OCI-LY7 (cell line): ENCODE data around the gene SFXN5. TPM values are rescaled to one million over a fixed set of nuclear protein-coding genes. Genes with fewer than 3 reads are reported as not detected.

Experiments used
- BruUV-seq: library from RNA; stranded (reverse); fragments of 400-500 nt; replicated peaks from 2 replicates; lab custom pipeline; 2021; lab: Mats Ljungman, UMichigan
- CTCF ChIA-PET: fragments of 300-600 bp; sonication (Branson Sonifier 250); formaldehyde crosslinking; loops from one replicate; lab custom pipeline; 2022; ENCODE audit warnings: antibody characterized with exemption; ENCODE audit not compliant: unreplicated experiment; lab: Charles Lee
- POLR2A ChIA-PET: fragments of 300-600 bp; sonication (Branson Sonifier 250); formaldehyde crosslinking; loops from one replicate; lab custom pipeline; 2022; ENCODE audit warnings: antibody characterized with exemption; lab: Charles Lee
- DNase-seq: peaks from one replicate; pipeline ENCODE4 v3.0.0-alpha.2; 2015; ENCODE audit warnings: low spot score
- H2AFZ ChIP-seq: fragments of 200-600 bp; sonication (generic), shearing (Covaris generic); 2 replicates; pipeline ENCODE4 v1.6.1; 2014; ENCODE audit warnings: mild to moderate bottlenecking, antibody characterized with exemption, low read length, moderate library complexity
- H3K27ac ChIP-seq: fragments of 200-600 bp; sonication (generic); 2 replicates; pipeline ENCODE4 v1.5.1; 2014; ENCODE audit warnings: mixed run types, low read depth, mild to moderate bottlenecking, moderate library complexity, low read length, inconsistent platforms; ENCODE audit not compliant: poor library complexity, severe bottlenecking
- H3K36me3 ChIP-seq: fragments of 200-600 bp; sonication (generic); 2 replicates; pipeline ENCODE4 v1.6.1; 2014; ENCODE audit warnings: mild to moderate bottlenecking, antibody characterized with exemption, low read length, moderate library complexity, mixed read lengths; ENCODE audit not compliant: insufficient read depth
- H3K4me1 ChIP-seq: fragments of 200-600 bp; sonication (generic); 2 replicates; pipeline ENCODE4 v1.5.1; 2014; ENCODE audit warnings: mild to moderate bottlenecking, low read length; ENCODE audit not compliant: insufficient read depth, poor library complexity, severe bottlenecking
- H3K4me2 ChIP-seq: fragments of 200-600 bp; sonication (generic); 2 replicates; pipeline ENCODE4 v1.6.1; 2014; ENCODE audit warnings: mild to moderate bottlenecking, low read length
- H3K4me3 ChIP-seq: fragments of 200-600 bp; sonication (generic); 2 replicates; pipeline ENCODE4 v1.5.1; 2014; ENCODE audit warnings: mild to moderate bottlenecking, low read depth, low read length; ENCODE audit not compliant: poor library complexity, severe bottlenecking
- H3K79me2 ChIP-seq: fragments of 200-600 bp; sonication (generic); 2 replicates; pipeline ENCODE4 v1.6.1; 2016; ENCODE audit warnings: low read depth, mild to moderate bottlenecking, low read length, moderate library complexity, mixed read lengths; ENCODE audit not compliant: insufficient read depth
- H3K9me2 ChIP-seq: fragments of 200-600 bp; sonication (generic); 2 replicates; pipeline ENCODE4 v1.6.1; 2016; ENCODE audit warnings: mild to moderate bottlenecking, low read length, mixed read lengths; ENCODE audit not compliant: insufficient read depth
- H3K9me3 ChIP-seq: fragments of 200-600 bp; sonication (generic); 2 replicates; pipeline ENCODE4 v1.6.1; 2014; ENCODE audit warnings: mild to moderate bottlenecking, mixed run types, low read length, mixed read lengths
- H4K20me1 ChIP-seq: fragments of 200-600 bp; sonication (generic); 2 replicates; pipeline ENCODE4 v1.6.1; 2014; ENCODE audit warnings: mild to moderate bottlenecking, antibody characterized with exemption, low read length, moderate library complexity, mixed read lengths; ENCODE audit not compliant: insufficient read depth
- EZH2phosphoT487 ChIP-seq: fragments of 200-600 bp; sonication (generic); IDR thresholded peaks from 2 replicates; pipeline ENCODE4 v1.6.1; 2018; ENCODE audit warnings: low read depth, borderline replicate concordance, mild to moderate bottlenecking, mixed run types, antibody characterized with exemption, low read length, moderate library complexity, mixed read lengths
- intact Hi-C: fragments of 100-400 bp; cut with micrococcal nuclease; formaldehyde crosslinking; loops from one replicate; pipeline ENCODE4 v1.10.0; 2022; ENCODE audit not compliant: unreplicated experiment
- total RNA-seq, 2 experiments: library from RNA; depleted of rRNA in 1 of 2; stranded (reverse); fragments of >200 nt in 1 of 2; shearing (Covaris generic) in 1 of 2; gene quantifications; 2 replicates each; pipeline ENCODE4 v1.2.3, GENCODE V29; 2014 to 2022
- TF ChIP-seq, protein P1 (sequence below): fragments of 200-600 bp; sonication (generic); conservative IDR thresholded peaks from 2 replicates; pipeline ENCODE4 v1.5.1; 2014; ENCODE audit warnings: mild to moderate bottlenecking, antibody characterized with exemption, low read length, moderate library complexity, mixed read lengths

The SFXN5 gene
- total RNA-seq, 2 experiments from 2014 or later, result 4.5 to 10.5 TPM

DNA sequence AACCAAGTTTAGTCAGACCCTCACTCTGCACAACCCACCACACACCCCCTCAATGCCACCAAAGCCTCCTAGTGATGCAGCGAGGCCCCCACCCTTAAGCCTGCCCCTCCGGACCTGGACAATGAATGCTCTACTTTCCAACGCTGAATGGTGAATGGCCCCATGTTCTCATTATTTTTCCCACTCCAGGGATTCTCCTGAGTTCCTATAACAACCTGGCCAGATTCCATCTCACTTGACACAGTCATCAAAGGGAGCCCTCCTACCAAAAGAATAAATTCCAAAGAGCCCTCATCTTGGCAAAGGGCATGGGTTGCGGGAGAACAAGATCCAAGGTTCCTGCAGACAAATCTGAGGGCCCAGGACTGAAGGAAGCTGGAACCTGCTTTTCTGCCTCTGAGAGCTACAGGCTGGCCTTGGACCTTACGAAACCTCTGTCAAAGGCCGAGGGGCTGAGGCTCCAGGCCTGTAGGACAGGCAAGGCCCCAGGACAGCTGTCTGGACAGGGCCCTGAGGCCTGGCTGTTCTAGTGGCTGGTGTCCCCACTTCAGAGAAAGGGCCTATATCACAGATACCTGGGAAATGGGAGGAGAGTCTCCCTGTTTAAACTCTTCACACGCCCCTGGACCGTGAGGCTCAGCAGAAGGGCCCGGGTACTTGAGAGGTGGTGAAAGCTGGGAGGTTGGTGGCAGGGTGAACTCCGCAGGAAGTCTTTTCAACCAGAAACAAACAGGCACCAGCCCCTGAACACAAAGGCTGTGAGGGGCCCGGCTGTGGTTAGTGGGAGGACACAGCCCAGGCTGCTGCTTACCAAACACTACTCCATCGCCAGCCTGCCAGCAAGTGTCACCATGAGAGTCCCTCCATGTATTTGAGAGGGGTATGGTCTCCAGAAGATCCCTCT is 27.3 kb downstream of the SFXN5 start:
- no TSS peak for BruUV-seq
- Histone ChIP-seq H3K4me1 (no peaks in the 10 kb centered on the region), H4K20me1 (no peaks in the 10 kb centered on the region), H2AFZ (no peak overlapping the region), H3K79me2 (no peaks in the 10 kb centered on the region), H3K27ac (no peak overlapping the region), H3K4me2 (no peak overlapping the region), H3K9me2 (no peaks in the 10 kb centered on the region), H3K36me3 (no peaks in the 10 kb centered on the region), H3K9me3 (no peaks in the 10 kb centered on the region), H3K4me3 (no peak overlapping the region)
- ChIA-PET POLR2A (no interaction called here), CTCF (no interaction called here)
- intact Hi-C loops, result no loop called here
- DNase-seq, result no peak
- TF ChIP-seq, protein P1, sequence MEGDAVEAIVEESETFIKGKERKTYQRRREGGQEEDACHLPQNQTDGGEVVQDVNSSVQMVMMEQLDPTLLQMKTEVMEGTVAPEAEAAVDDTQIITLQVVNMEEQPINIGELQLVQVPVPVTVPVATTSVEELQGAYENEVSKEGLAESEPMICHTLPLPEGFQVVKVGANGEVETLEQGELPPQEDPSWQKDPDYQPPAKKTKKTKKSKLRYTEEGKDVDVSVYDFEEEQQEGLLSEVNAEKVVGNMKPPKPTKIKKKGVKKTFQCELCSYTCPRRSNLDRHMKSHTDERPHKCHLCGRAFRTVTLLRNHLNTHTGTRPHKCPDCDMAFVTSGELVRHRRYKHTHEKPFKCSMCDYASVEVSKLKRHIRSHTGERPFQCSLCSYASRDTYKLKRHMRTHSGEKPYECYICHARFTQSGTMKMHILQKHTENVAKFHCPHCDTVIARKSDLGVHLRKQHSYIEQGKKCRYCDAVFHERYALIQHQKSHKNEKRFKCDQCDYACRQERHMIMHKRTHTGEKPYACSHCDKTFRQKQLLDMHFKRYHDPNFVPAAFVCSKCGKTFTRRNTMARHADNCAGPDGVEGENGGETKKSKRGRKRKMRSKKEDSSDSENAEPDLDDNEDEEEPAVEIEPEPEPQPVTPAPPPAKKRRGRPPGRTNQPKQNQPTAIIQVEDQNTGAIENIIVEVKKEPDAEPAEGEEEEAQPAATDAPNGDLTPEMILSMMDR, result no peak
- no peak for TF ChIP-seq EZH2phosphoT487

DNA sequence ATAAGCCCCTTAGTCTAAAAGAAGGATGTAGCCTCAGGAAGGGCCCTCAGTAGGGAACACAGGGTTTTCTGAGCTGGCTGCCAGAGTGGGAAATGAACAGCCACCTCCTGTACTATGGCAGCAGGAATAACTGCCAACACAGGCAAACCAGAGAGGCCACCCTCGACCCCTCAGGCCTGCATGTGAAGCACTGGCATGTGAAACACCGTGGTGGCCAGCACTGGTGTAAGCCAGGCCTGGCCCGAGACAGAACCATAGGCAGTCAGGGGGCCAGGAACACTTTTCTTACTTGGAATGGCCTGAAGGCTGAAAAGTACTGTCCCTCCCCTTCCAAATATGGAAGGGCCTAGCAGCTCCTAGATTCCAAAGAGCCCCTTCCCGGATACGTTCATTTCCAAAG is 28.2 kb downstream of the SFXN5 start:
- CTCF ChIA-PET, result no interaction called here
- TF ChIP-seq, protein P1, result no peak
- no peak for TF ChIP-seq EZH2phosphoT487
- DNase-seq, result no peak
- no TSS peak for BruUV-seq
- Histone ChIP-seq H3K4me2 (no peak overlapping the region), H3K4me1 (no peaks in the 10 kb centered on the region), H3K79me2 (no peaks in the 10 kb centered on the region), H2AFZ (no peak overlapping the region), H4K20me1 (no peaks in the 10 kb centered on the region), H3K9me2 (no peaks in the 10 kb centered on the region), H3K27ac (no peak overlapping the region), H3K9me3 (no peaks in the 10 kb centered on the region), H3K36me3 (no peaks in the 10 kb centered on the region), H3K4me3 (no peak overlapping the region)
- intact Hi-C loops, result no loop called here
- POLR2A ChIA-PET, result no interaction called here
